ENCODE results near the gene SHF.

GRCh38 chr15:45137703-45138102, 50.1 kb downstream of the SHF start:
- TF ChIP-seq, protein P1, sequence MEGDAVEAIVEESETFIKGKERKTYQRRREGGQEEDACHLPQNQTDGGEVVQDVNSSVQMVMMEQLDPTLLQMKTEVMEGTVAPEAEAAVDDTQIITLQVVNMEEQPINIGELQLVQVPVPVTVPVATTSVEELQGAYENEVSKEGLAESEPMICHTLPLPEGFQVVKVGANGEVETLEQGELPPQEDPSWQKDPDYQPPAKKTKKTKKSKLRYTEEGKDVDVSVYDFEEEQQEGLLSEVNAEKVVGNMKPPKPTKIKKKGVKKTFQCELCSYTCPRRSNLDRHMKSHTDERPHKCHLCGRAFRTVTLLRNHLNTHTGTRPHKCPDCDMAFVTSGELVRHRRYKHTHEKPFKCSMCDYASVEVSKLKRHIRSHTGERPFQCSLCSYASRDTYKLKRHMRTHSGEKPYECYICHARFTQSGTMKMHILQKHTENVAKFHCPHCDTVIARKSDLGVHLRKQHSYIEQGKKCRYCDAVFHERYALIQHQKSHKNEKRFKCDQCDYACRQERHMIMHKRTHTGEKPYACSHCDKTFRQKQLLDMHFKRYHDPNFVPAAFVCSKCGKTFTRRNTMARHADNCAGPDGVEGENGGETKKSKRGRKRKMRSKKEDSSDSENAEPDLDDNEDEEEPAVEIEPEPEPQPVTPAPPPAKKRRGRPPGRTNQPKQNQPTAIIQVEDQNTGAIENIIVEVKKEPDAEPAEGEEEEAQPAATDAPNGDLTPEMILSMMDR (IDR thresholded peaks at IDR 0.05), result no peak
- no peak for TF ChIP-seq EZH2 (IDR thresholded peaks at IDR 0.05; ENCODE audit: borderline replicate concordance, insufficient read depth, low read depth, low read length, poor library complexity, severe bottlenecking)

Data from B cell (primary cell).